SK-N-SH treated with all-trans-retinoic acid at 6 μM for 48 hours (cell line): Measurements from ENCODE around the gene SAXO1.
A peak's percentile ranks its signal among the peaks of the same experiment; 100 is the strongest.

Source experiments
- ATAC-seq: fragments of 200-7000 bp; cut with Tn5 transposase; 3 replicates; pipeline ENCODE4 v1.9.1; 2020; ENCODE audit warnings: mild to moderate bottlenecking, moderate library complexity
- ARNTL ChIP-seq: fragments of 450-650 bp; formaldehyde crosslinking; IDR thresholded peaks from 2 replicates; pipeline ENCODE4 v1.5.0; 2020; ENCODE audit warnings: low read depth, mild to moderate bottlenecking, moderate library complexity, borderline replicate concordance
- BACH2 ChIP-seq: fragments of 250-450 bp; sonication (Bioruptor Pico); IDR thresholded peaks from 2 replicates; pipeline ENCODE4 v1.9.0; 2021; ENCODE audit warnings: mild to moderate bottlenecking, borderline replicate concordance
- CREB5 ChIP-seq: fragments of 250-450 bp; sonication (Bioruptor Pico); IDR thresholded peaks from 2 replicates; pipeline ENCODE4 v1.5.1; 2020; ENCODE audit warnings: low read depth, mild to moderate bottlenecking, moderate library complexity
- CSDC2 ChIP-seq: fragments of 250-450 bp; sonication (Bioruptor Pico); IDR thresholded peaks from 2 replicates; pipeline ENCODE4 v1.5.0; 2020; ENCODE audit warnings: mild to moderate bottlenecking, moderate library complexity
- ESRRG ChIP-seq: fragments of 250-450 bp; sonication (Bioruptor Pico); IDR thresholded peaks from 2 replicates; pipeline ENCODE4 v1.6.1; 2021; ENCODE audit warnings: mild to moderate bottlenecking
- GLIS3 ChIP-seq: fragments of 250-450 bp; sonication (Bioruptor Pico); IDR thresholded peaks from 2 replicates; pipeline ENCODE4 v1.5.0; 2020; ENCODE audit warnings: mild to moderate bottlenecking, moderate library complexity
- ISL1 ChIP-seq: fragments of 250-450 bp; sonication (Bioruptor Pico); IDR thresholded peaks from 2 replicates; pipeline ENCODE4 v2.1.2; 2022; ENCODE audit warnings: mild to moderate bottlenecking, moderate library complexity
- OSR1 ChIP-seq: fragments of 250-450 bp; sonication (Bioruptor Pico); IDR thresholded peaks from 2 replicates; pipeline ENCODE4 v1.8.0; 2022; ENCODE audit warnings: moderate library complexity, mild to moderate bottlenecking, inconsistent platforms
- PATZ1 ChIP-seq: fragments of 250-450 bp; sonication (Bioruptor Pico); IDR thresholded peaks from 2 replicates; pipeline ENCODE4 v1.8.0; 2020; ENCODE audit warnings: mild to moderate bottlenecking, moderate library complexity, borderline replicate concordance
- POU6F1 ChIP-seq: fragments of 250-450 bp; sonication (Bioruptor Pico); IDR thresholded peaks from 2 replicates; pipeline ENCODE4 v1.8.0; 2021; ENCODE audit warnings: low read depth, mild to moderate bottlenecking, moderate library complexity, borderline replicate concordance
- PPARA ChIP-seq: fragments of 250-450 bp; sonication (Bioruptor Pico); IDR thresholded peaks from 2 replicates; pipeline ENCODE4 v1.5.0; 2020; ENCODE audit warnings: mild to moderate bottlenecking, borderline replicate concordance
- RARB ChIP-seq: fragments of 250-450 bp; sonication (Bioruptor Pico); IDR thresholded peaks from 2 replicates; pipeline ENCODE4 v1.8.0; 2021; ENCODE audit warnings: mild to moderate bottlenecking, moderate library complexity
- SNAI2 ChIP-seq: fragments of 250-450 bp; sonication (Bioruptor Pico); IDR thresholded peaks from 2 replicates; pipeline ENCODE4 v1.5.0; 2020; ENCODE audit warnings: mild to moderate bottlenecking, moderate library complexity
- TCF4 ChIP-seq: fragments of 250-450 bp; sonication (Bioruptor Pico); IDR thresholded peaks from 2 replicates; pipeline ENCODE4 v1.8.0; 2021; ENCODE audit warnings: mild to moderate bottlenecking, moderate library complexity, borderline replicate concordance
- TOX ChIP-seq: fragments of 250-450 bp; sonication (Bioruptor Pico); IDR thresholded peaks from 2 replicates; pipeline ENCODE4 v1.8.0; 2021; ENCODE audit warnings: mild to moderate bottlenecking, moderate library complexity, borderline replicate concordance
- TSHZ2 ChIP-seq: fragments of 250-450 bp; sonication (Bioruptor Pico); IDR thresholded peaks from 2 replicates; pipeline ENCODE4 v1.5.0; 2020; ENCODE audit warnings: mild to moderate bottlenecking, moderate library complexity
- ZFP30 ChIP-seq: fragments of 450-650 bp; formaldehyde crosslinking; IDR thresholded peaks from 2 replicates; pipeline ENCODE4 v1.5.0; 2022; ENCODE audit warnings: mild to moderate bottlenecking, moderate library complexity
- ZNF70 ChIP-seq: fragments of 450-650 bp; formaldehyde crosslinking; IDR thresholded peaks from 2 replicates; pipeline ENCODE4 v1.5.0; 2020; ENCODE audit warnings: mild to moderate bottlenecking, moderate library complexity
- ZNF8 ChIP-seq: fragments of 450-650 bp; formaldehyde crosslinking; IDR thresholded peaks from 2 replicates; pipeline ENCODE4 v1.5.0; 2020; ENCODE audit warnings: mild to moderate bottlenecking, moderate library complexity

Gene SAXO1

GRCh38 chr9:18905883-18906629 is 127.0 kb downstream of the SAXO1 start:
- TF ChIP-seq TSHZ2 (CRISPR knock-in tag) (no peak), CSDC2 (CRISPR knock-in tag) (no peak), ARNTL (CRISPR knock-in tag) (no peak), ZNF70 (CRISPR knock-in tag) (no peak), SNAI2 (CRISPR knock-in tag) (no peak), ZNF8 (CRISPR knock-in tag) (no peak)
- TF ChIP-seq, all 23 proteins: peak for 0
- no peak for ATAC-seq

GRCh38 chr9:18905028-18905882 is 127.8 kb downstream of the SAXO1 start:
- peak; percentile 60 for ATAC-seq
- no peak for TF ChIP-seq BACH2 (CRISPR knock-in tag)
- no peak for TF ChIP-seq GLIS3 (CRISPR knock-in tag)
- TF ChIP-seq CSDC2 (CRISPR knock-in tag): no peak

GRCh38 chr9:18903450-18903849 is 129.6 kb downstream of the SAXO1 start:
- TF ChIP-seq TSHZ2 (CRISPR knock-in tag) (no peak), BACH2 (CRISPR knock-in tag) (no peak), ZFP30 (CRISPR knock-in tag) (no peak), PATZ1 (CRISPR knock-in tag) (no peak)
- no peak for ATAC-seq

GRCh38 chr9:18896531-18897179 is 136.4 kb downstream of the SAXO1 start:
- no peak for ATAC-seq
- TF ChIP-seq ISL1 (CRISPR knock-in tag): no peak
- TF ChIP-seq ESRRG: no peak
- no peak for TF ChIP-seq TCF4 (CRISPR knock-in tag)
- no peak for TF ChIP-seq POU6F1 (CRISPR knock-in tag)
- no peak for TF ChIP-seq CSDC2 (CRISPR knock-in tag)
- no peak for TF ChIP-seq PPARA (CRISPR knock-in tag)
- TF ChIP-seq TOX: no peak
- TF ChIP-seq OSR1 (CRISPR knock-in tag): no peak
- TF ChIP-seq RARB: no peak
- TF ChIP-seq ARNTL (CRISPR knock-in tag): no peak
- no peak for TF ChIP-seq ZNF70 (CRISPR knock-in tag)
- no peak for TF ChIP-seq CREB5 (CRISPR knock-in tag)
- no peak for TF ChIP-seq TSHZ2 (CRISPR knock-in tag)
